ENCODE data around the gene CTNNA2.

- TF ChIP-seq CTCF (IDR thresholded peaks at IDR 0.05) (no peak), EP300 (IDR thresholded peaks at IDR 0.05) (no peak), POLR2A (IDR thresholded peaks at IDR 0.05) (no peak), POLR2AphosphoS5 (IDR thresholded peaks at IDR 0.05) (no peak)
Measured at GRCh38 chr2:80348953-80349352, 836.1 kb downstream of the CTNNA2 start.
